Measurements from ENCODE around the gene FOXO1. TPM values are rescaled to one million over a fixed set of nuclear protein-coding genes. Genes with fewer than 3 reads are reported as not detected.

FOXO1 gene
- total RNA-seq, 1 experiment from 2014 or later: 10.5 TPM

GRCh38 chr13:40605573-40605972 lies 60.9 kb downstream of the FOXO1 start:
- peaks cover 21% of the 10 kb centered on the region for H3K79me2 ChIP-seq (ENCODE audit: low read depth)
- TF ChIP-seq EZH2 (IDR thresholded peaks at IDR 0.05; ENCODE audit: low read depth): no peak
- no peak for TF ChIP-seq CTCF (conservative IDR thresholded peaks at IDR 0.05)
- ChIA-PET POLR2A (ENCODE audit: unreplicated experiment) (no interaction called here), CTCF (interaction anchor here (0.7 kb wide), 1 partner anchor 65 kb away, joined by 5 read pairs; no protein-coding TSS in a partner anchor)
- BruUV-seq (replicated peaks): no TSS peak
- intact Hi-C loops (cut with micrococcal nuclease; ENCODE audit: unreplicated experiment): no loop called here
- H3K36me3 ChIP-seq (ENCODE audit: low read depth): no peaks in the 10 kb centered on the region
- H3K27me3 ChIP-seq (ENCODE audit: insufficient read depth, low read depth): no peaks in the 10 kb centered on the region
- peaks cover 8% of the 10 kb centered on the region for H3K4me1 ChIP-seq (replicated peaks; ENCODE audit: insufficient read depth)
- H4K20me1 ChIP-seq (ENCODE audit: insufficient read depth): no peaks in the 10 kb centered on the region
- no peak overlapping the region for H3K4me2 ChIP-seq
- H3K27ac ChIP-seq: no peak overlapping the region
- DNase-seq: no peak
- peaks cover 2% of the 10 kb centered on the region; the same call in 1 of the 2 replicates for H3F3A ChIP-seq (ENCODE audit: insufficient read depth, low read depth)
- H3K9me3 ChIP-seq (ENCODE audit: insufficient read depth, low read depth): no peaks in the 10 kb centered on the region
- no peak overlapping the region for H3K4me3 ChIP-seq
- no peak overlapping the region for H2AFZ ChIP-seq
- H3K9me2 ChIP-seq (ENCODE audit: insufficient read depth): no peaks in the 10 kb centered on the region

- Histone ChIP-seq H3K4me3 (no peak overlapping the region), H3K4me1 (replicated peaks; ENCODE audit: insufficient read depth) (no peaks in the 10 kb centered on the region), H3K36me3 (ENCODE audit: low read depth) (no peaks in the 10 kb centered on the region), H3K9me3 (ENCODE audit: insufficient read depth, low read depth) (no peaks in the 10 kb centered on the region), H3F3A (ENCODE audit: insufficient read depth, low read depth) (no peaks in the 10 kb centered on the region), H3K79me2 (ENCODE audit: low read depth) (peaks cover 15% of the 10 kb centered on the region), H2AFZ (no peak overlapping the region), H3K9me2 (ENCODE audit: insufficient read depth) (no peaks in the 10 kb centered on the region), H3K4me2 (no peak overlapping the region), H3K27ac (no peak overlapping the region), H3K27me3 (ENCODE audit: insufficient read depth, low read depth) (no peaks in the 10 kb centered on the region), H4K20me1 (ENCODE audit: insufficient read depth) (no peaks in the 10 kb centered on the region)
- ChIA-PET CTCF (no interaction called here), POLR2A (ENCODE audit: unreplicated experiment) (no interaction called here)
- DNase-seq: no peak
- BruUV-seq (replicated peaks): no TSS peak
- TF ChIP-seq EZH2 (IDR thresholded peaks at IDR 0.05; ENCODE audit: low read depth): no peak
- TF ChIP-seq CTCF (conservative IDR thresholded peaks at IDR 0.05): no peak
- intact Hi-C loops (cut with micrococcal nuclease; ENCODE audit: unreplicated experiment): no loop called here
Measured at GRCh38 chr13:40604135-40604534, 62.3 kb downstream of the FOXO1 start.

GRCh38 chr13:40600149-40600751 lies 66.2 kb downstream of the FOXO1 start:
- H3K27ac ChIP-seq: no peak overlapping the region
- intact Hi-C loops (cut with micrococcal nuclease; ENCODE audit: unreplicated experiment): no loop called here
- BruUV-seq (replicated peaks): no TSS peak
- no peaks in the 10 kb centered on the region for H3K9me2 ChIP-seq (ENCODE audit: insufficient read depth)
- TF ChIP-seq EZH2 (IDR thresholded peaks at IDR 0.05; ENCODE audit: low read depth): no peak
- TF ChIP-seq CTCF (conservative IDR thresholded peaks at IDR 0.05): no peak
- no peaks in the 10 kb centered on the region for H3K36me3 ChIP-seq (ENCODE audit: low read depth)
- no peak overlapping the region for H3K4me2 ChIP-seq
- no peak overlapping the region for H3K4me3 ChIP-seq
- no peaks in the 10 kb centered on the region for H4K20me1 ChIP-seq (ENCODE audit: insufficient read depth)
- H3K4me1 ChIP-seq (replicated peaks; ENCODE audit: insufficient read depth): no peaks in the 10 kb centered on the region
- no peaks in the 10 kb centered on the region for H3F3A ChIP-seq (ENCODE audit: insufficient read depth, low read depth)
- no peaks in the 10 kb centered on the region for H3K9me3 ChIP-seq (ENCODE audit: insufficient read depth, low read depth)
- DNase-seq: no peak
- H3K27me3 ChIP-seq (ENCODE audit: insufficient read depth, low read depth): no peaks in the 10 kb centered on the region
- peaks cover 17% of the 10 kb centered on the region; the same call in 1 of the 2 replicates for H3K79me2 ChIP-seq (ENCODE audit: low read depth)
- CTCF ChIA-PET: no interaction called here
- H2AFZ ChIP-seq: no peak overlapping the region
- POLR2A ChIA-PET (ENCODE audit: unreplicated experiment): no interaction called here
